ENCODE data around the gene USP14. TPM values are rescaled to one million over a fixed set of nuclear protein-coding genes. Genes with fewer than 3 reads are reported as not detected.
A peak's percentile ranks its signal among the peaks of the same experiment; 100 is the strongest.
"Not testable (repeated sequence)": the region's sequence is repeated elsewhere in the genome, so short reads cannot be mapped to it uniquely, and the experiment has no call there.

The USP14 gene
- total and polyA plus RNA-seq, 10 donors = 13.0 to 43.9 (median 31.0) TPM

- Histone ChIP-seq H3K36me3 (no peaks in the 10 kb centered on the region), H3K4me3 (peak overlapping the region in 7 of 8 donors; percentile 22 to 64 (median 34)), H3K27ac (peak overlapping the region in 4 of 8 donors; percentile 55 to 83 (median 70)), H3K9me3 (peaks cover 0 to 12% (median 1%) of the 10 kb centered on the region in 8 donors), H3K4me1 (peaks cover 0 to 11% (median 2%) of the 10 kb centered on the region in 6 donors), H3K27me3 (replicated peaks in 1 of 7) (peaks cover 0 to 10% (median 0%) of the 10 kb centered on the region in 7 donors)
- intact Hi-C loops (cut with DNase I; ENCODE audit: low total_unique reads) = no loop called here
- 12 to 27% (median 23%) methylated on average over 14 to 42 of the region's 42 CpGs for WGBS, 5 donors
- DNase-seq = peak; percentile 89
- TF ChIP-seq POLR2AphosphoS5 (IDR thresholded peaks at IDR 0.05) (peak in 2 of 3 donors; percentile 55 to 61), POLR2A (IDR thresholded peaks at IDR 0.05) (no peak)
Measured at GRCh38 chr18:111306-112014, 46.9 kb upstream of the USP14 start.

GRCh38 chr18:112015-112733, 46.2 kb upstream of the USP14 start:
- 40 to 45% (median 42%) methylated on average over 21 to 32 of the region's 43 CpGs for WGBS, 5 donors
- Histone ChIP-seq H3K9me3 (peaks cover 0 to 12% (median 1%) of the 10 kb centered on the region in 8 donors), H3K27me3 (replicated peaks in 1 of 7) (peaks cover 0 to 10% (median 0%) of the 10 kb centered on the region in 7 donors), H3K4me3 (peak overlapping the region in 6 of 8 donors; percentile 22 to 64 (median 34)), H3K27ac (peak overlapping the region in 3 of 8 donors; percentile 55 to 83 (median 80)), H3K4me1 (peaks cover 0 to 11% (median 2%) of the 10 kb centered on the region in 6 donors)
- peak; percentile 79 for DNase-seq
- intact Hi-C loops (cut with DNase I; ENCODE audit: low total_unique reads); H3K36me3 ChIP-seq: not testable (repeated sequence)

GRCh38 chr18:120539-121260, 37.7 kb upstream of the USP14 start:
- H3K4me1 ChIP-seq; H3K9me3 ChIP-seq; H3K27ac ChIP-seq; H3K27me3 ChIP-seq (replicated peaks in 1 of 7); H3K4me3 ChIP-seq; H3K36me3 ChIP-seq; DNase-seq; intact Hi-C loops (cut with DNase I; ENCODE audit: low total_unique reads): not testable (repeated sequence)
- WGBS, 5 donors = 63 to 82% (median 78%) methylated on average over 7 of the region's 7 CpGs

GRCh38 chr18:135045-135444, 23.3 kb upstream of the USP14 start:
- 43 to 52% (median 43%) methylated on average over 1 of the region's 1 CpG for WGBS, 5 donors
- DNase-seq = no peak
- intact Hi-C loops (cut with DNase I; ENCODE audit: low total_unique reads) = no loop called here
- peaks cover 0 to 13% (median 5%) of the 10 kb centered on the region in 8 donors for H3K9me3 ChIP-seq
- no peak overlapping the region for H3K27ac ChIP-seq
- H3K36me3 ChIP-seq = no peaks in the 10 kb centered on the region
- TF ChIP-seq POLR2A (IDR thresholded peaks at IDR 0.05) = no peak
- TF ChIP-seq CTCF (IDR thresholded peaks at IDR 0.05 in 8 of 11, conservative IDR thresholded peaks at IDR 0.05 in 3 of 11) = no peak
- H3K27me3 ChIP-seq (replicated peaks in 1 of 7) = no peaks in the 10 kb centered on the region
- no peaks in the 10 kb centered on the region for H3K4me1 ChIP-seq
- no peak overlapping the region for H3K4me3 ChIP-seq

- H3K27me3 ChIP-seq (replicated peaks in 1 of 7) = no peaks in the 10 kb centered on the region
- H3K36me3 ChIP-seq = no peaks in the 10 kb centered on the region
- H3K4me3 ChIP-seq = no peak overlapping the region
- TF ChIP-seq POLR2A (IDR thresholded peaks at IDR 0.05) (no peak), POLR2AphosphoS5 (IDR thresholded peaks at IDR 0.05) (no peak), CTCF (IDR thresholded peaks at IDR 0.05 in 8 of 11, conservative IDR thresholded peaks at IDR 0.05 in 3 of 11) (no peak)
- no peak overlapping the region for H3K27ac ChIP-seq
- no peaks in the 10 kb centered on the region for H3K9me3 ChIP-seq
- no peak for DNase-seq
- intact Hi-C loops (cut with DNase I; ENCODE audit: low total_unique reads) = no loop called here
- 59 to 80% (median 71%) methylated on average over 7 of the region's 7 CpGs for WGBS, 5 donors
- no peaks in the 10 kb centered on the region for H3K4me1 ChIP-seq
Measured at GRCh38 chr18:136433-136832, 21.9 kb upstream of the USP14 start.

Data from spleen (tissue), 11 donors.